Stimulated activated CD8-positive, alpha-beta memory T cell treated with anti-CD3 and anti-CD28 coated beads, Interleukin-4, amount 100 ng/mL, for 24 hours (primary cell): ENCODE results near the gene SUPT7L.

Experiments
- DNase-seq: peaks from one replicate; pipeline ENCODE4 v3.0.0-alpha.2; 2020; ENCODE audit warnings: low read depth

The SUPT7L gene

GRCh38 chr2:27663285-27664153 lies at the start of gene SUPT7L, which contains the start of gene SLC4A1AP:
Gene SUPT7L, minus strand, starts transcription at chr2:27663614. Its CDS starts 1,422 bp downstream, at chr2:27662192.
Gene SLC4A1AP, plus strand, starts transcription at chr2:27663889. Its CDS starts 26 bp downstream, at chr2:27663915.
- DNase-seq = peak; percentile 48

GRCh38 chr2:27713201-27713600 lies 49.8 kb upstream of the SUPT7L start:
- no peak for DNase-seq

GRCh38 chr2:27712522-27712921 lies 49.1 kb upstream of the SUPT7L start:
- no peak for DNase-seq

- DNase-seq = no peak
These were observed 48.4 kb upstream of the SUPT7L start for GRCh38 chr2:27711804-27712203.

GRCh38 chr2:27710640-27711430 lies 47.4 kb upstream of the SUPT7L start:
- no peak for DNase-seq

GRCh38 chr2:27709960-27710575 lies 46.7 kb upstream of the SUPT7L start:
- no peak for DNase-seq

GRCh38 chr2:27709326-27709725 lies 45.9 kb upstream of the SUPT7L start:
- DNase-seq = no peak

- DNase-seq = no peak
These were observed 45.3 kb upstream of the SUPT7L start for GRCh38 chr2:27708666-27709065.

- DNase-seq = no peak
These were observed 44.8 kb upstream of the SUPT7L start for GRCh38 chr2:27708257-27708654.

- DNase-seq = no peak
These were observed 44.2 kb upstream of the SUPT7L start for GRCh38 chr2:27707462-27708256.

GRCh38 chr2:27705851-27706622 lies 42.6 kb upstream of the SUPT7L start:
- DNase-seq = no peak

GRCh38 chr2:27704342-27704876 lies 41.0 kb upstream of the SUPT7L start:
- no peak for DNase-seq

- peak; percentile 74 for DNase-seq
These were observed 40.4 kb upstream of the SUPT7L start for GRCh38 chr2:27703638-27704341.

- no peak for DNase-seq
These were observed 38.9 kb upstream of the SUPT7L start for GRCh38 chr2:27702302-27702701.

GRCh38 chr2:27701676-27702075 lies 38.3 kb upstream of the SUPT7L start:
- DNase-seq = no peak

GRCh38 chr2:27697660-27698059 lies 34.2 kb upstream of the SUPT7L start:
- no peak for DNase-seq

- DNase-seq = no peak
These were observed 26.6 kb upstream of the SUPT7L start for GRCh38 chr2:27690052-27690451.

- DNase-seq = no peak
These were observed 26.0 kb upstream of the SUPT7L start for GRCh38 chr2:27689424-27689823.

- no peak for DNase-seq
These were observed 23.8 kb upstream of the SUPT7L start for GRCh38 chr2:27687232-27687631.

- DNase-seq = no peak
These were observed 22.2 kb upstream of the SUPT7L start for GRCh38 chr2:27685577-27685976.
